ENCODE data around the gene CWC22. TPM values are rescaled to one million over a fixed set of nuclear protein-coding genes. Genes with fewer than 3 reads are reported as not detected.

Gene CWC22
- total and polyA plus RNA-seq, 2 of the 13 experiments (the other 11 are each of a cell fraction or from before 2014, with no cell fraction given), result 5.7 to 29.2 TPM

DNA sequence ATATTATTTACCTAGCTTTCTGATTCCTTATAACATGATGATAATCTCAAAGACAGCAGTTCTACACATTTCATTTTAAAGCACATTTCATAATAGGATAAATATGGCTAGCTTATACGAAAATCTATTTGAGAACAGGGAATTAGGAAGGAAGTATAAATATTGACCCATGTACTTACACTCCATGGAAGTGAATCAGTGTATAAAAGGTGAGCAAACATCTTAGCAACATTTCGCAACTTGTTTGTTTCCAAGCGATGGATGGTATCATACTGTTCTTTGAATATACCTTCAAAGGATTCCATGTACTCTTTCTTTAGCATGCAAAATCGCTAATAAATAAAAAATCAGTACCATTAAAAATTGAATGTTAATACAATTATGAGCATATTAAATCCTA is 53.1 kb downstream of the CWC22 start (continued):
- TF ChIP-seq, protein P1, sequence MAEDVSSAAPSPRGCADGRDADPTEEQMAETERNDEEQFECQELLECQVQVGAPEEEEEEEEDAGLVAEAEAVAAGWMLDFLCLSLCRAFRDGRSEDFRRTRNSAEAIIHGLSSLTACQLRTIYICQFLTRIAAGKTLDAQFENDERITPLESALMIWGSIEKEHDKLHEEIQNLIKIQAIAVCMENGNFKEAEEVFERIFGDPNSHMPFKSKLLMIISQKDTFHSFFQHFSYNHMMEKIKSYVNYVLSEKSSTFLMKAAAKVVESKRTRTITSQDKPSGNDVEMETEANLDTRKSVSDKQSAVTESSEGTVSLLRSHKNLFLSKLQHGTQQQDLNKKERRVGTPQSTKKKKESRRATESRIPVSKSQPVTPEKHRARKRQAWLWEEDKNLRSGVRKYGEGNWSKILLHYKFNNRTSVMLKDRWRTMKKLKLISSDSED (CRISPR knock-in tag; IDR thresholded peaks at IDR 0.05), result no peak
- TF ChIP-seq IKZF4 (CRISPR knock-in tag; IDR thresholded peaks at IDR 0.05; ENCODE audit: borderline replicate concordance, low read depth, not compliant biosample characterization) (no peak), TBX2 (CRISPR knock-in tag; IDR thresholded peaks at IDR 0.05; ENCODE audit: borderline replicate concordance) (no peak), ZNF670 (CRISPR knock-in tag; IDR thresholded peaks at IDR 0.05; ENCODE audit: borderline replicate concordance) (no peak), ZNF792 (CRISPR knock-in tag; IDR thresholded peaks at IDR 0.05) (no peak), CEBPB (IDR thresholded peaks at IDR 0.05; ENCODE audit: borderline replicate concordance, low read depth, low read length) (peak; percentile 98), SOX5 (CRISPR knock-in tag; IDR thresholded peaks at IDR 0.05; ENCODE audit: borderline replicate concordance) (peak; percentile 75; the same call in 1 of the 2 replicates), ZNF879 (CRISPR knock-in tag; IDR thresholded peaks at IDR 0.05) (no peak), SOX13 (IDR thresholded peaks at IDR 0.05) (no peak), SOX13 (CRISPR knock-in tag; conservative IDR thresholded peaks at IDR 0.05 in 1 of 2, IDR thresholded peaks at IDR 0.05 in 1 of 2) (peak in 1 of 2 experiments; percentile 79; a peak in 1 of 4 replicates), MYNN (CRISPR knock-in tag; IDR thresholded peaks at IDR 0.05; ENCODE audit: low read depth) (no peak), ZNF607 (CRISPR knock-in tag; IDR thresholded peaks at IDR 0.05; ENCODE audit: borderline replicate concordance) (no peak), ISL2 (CRISPR knock-in tag; IDR thresholded peaks at IDR 0.05) (peak; percentile 84; the same call in 1 of the 2 replicates), CAMTA2 (CRISPR knock-in tag; IDR thresholded peaks at IDR 0.05; ENCODE audit: borderline replicate concordance) (no peak), SYNCRIP (IDR thresholded peaks at IDR 0.05; ENCODE audit: insufficient read depth, low read depth, low read length) (no peak), MTA1 (CRISPR knock-in tag; IDR thresholded peaks at IDR 0.05; ENCODE audit: borderline replicate concordance) (no peak), HHEX (CRISPR knock-in tag; IDR thresholded peaks at IDR 0.05) (peak; percentile 89), ZNF570 (CRISPR knock-in tag; IDR thresholded peaks at IDR 0.05; ENCODE audit: borderline replicate concordance) (no peak), SUZ12 (IDR thresholded peaks at IDR 0.05; ENCODE audit: low read depth, low read length) (no peak), ZNF720 (CRISPR knock-in tag; IDR thresholded peaks at IDR 0.05) (no peak), ZNF124 (CRISPR knock-in tag; IDR thresholded peaks at IDR 0.05) (no peak), SIX1 (CRISPR knock-in tag; IDR thresholded peaks at IDR 0.05; ENCODE audit: borderline replicate concordance) (no peak), NR1H2 (CRISPR knock-in tag; IDR thresholded peaks at IDR 0.05; ENCODE audit: borderline replicate concordance, low read depth) (no peak), JUNB (CRISPR knock-in tag; IDR thresholded peaks at IDR 0.05; ENCODE audit: borderline replicate concordance) (no peak)
- TF ChIP-seq, protein P2, sequence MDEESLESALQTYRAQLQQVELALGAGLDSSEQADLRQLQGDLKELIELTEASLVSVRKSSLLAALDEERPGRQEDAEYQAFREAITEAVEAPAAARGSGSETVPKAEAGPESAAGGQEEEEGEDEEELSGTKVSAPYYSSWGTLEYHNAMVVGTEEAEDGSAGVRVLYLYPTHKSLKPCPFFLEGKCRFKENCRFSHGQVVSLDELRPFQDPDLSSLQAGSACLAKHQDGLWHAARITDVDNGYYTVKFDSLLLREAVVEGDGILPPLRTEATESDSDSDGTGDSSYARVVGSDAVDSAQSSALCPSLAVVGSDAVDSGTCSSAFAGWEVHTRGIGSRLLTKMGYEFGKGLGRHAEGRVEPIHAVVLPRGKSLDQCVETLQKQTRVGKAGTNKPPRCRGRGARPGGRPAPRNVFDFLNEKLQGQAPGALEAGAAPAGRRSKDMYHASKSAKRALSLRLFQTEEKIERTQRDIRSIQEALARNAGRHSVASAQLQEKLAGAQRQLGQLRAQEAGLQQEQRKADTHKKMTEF (CRISPR knock-in tag; IDR thresholded peaks at IDR 0.05), result peak; percentile 66
- TF ChIP-seq, protein P3, sequence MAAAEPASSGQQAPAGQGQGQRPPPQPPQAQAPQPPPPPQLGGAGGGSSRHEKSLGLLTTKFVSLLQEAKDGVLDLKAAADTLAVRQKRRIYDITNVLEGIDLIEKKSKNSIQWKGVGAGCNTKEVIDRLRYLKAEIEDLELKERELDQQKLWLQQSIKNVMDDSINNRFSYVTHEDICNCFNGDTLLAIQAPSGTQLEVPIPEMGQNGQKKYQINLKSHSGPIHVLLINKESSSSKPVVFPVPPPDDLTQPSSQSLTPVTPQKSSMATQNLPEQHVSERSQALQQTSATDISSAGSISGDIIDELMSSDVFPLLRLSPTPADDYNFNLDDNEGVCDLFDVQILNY (CRISPR knock-in tag; conservative IDR thresholded peaks at IDR 0.05), result no peak
- TF ChIP-seq, protein P4, sequence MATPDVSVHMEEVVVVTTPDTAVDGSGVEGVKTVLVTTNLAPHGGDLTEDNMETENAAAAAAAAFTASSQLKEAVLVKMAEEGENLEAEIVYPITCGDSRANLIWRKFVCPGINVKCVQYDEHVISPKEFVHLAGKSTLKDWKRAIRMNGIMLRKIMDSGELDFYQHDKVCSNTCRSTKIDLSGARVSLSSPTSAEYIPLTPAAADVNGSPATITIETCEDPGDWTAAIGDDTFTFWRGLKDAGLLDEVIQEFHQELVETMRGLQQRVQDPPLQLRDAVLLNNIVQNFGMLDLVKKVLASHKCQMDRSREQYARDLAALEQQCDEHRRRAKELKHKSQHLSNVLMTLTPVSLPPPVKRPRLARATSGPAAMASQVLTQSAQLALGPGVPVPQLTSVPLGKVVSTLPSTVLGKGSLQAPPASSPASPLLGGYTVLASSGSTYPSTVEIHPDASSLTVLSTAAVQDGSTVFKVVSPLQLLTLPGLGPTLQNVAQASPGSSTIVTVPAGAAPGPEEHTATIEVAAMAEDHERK (CRISPR knock-in tag; IDR thresholded peaks at IDR 0.05; ENCODE audit: low read depth), result no peak
- TF ChIP-seq, protein P5, sequence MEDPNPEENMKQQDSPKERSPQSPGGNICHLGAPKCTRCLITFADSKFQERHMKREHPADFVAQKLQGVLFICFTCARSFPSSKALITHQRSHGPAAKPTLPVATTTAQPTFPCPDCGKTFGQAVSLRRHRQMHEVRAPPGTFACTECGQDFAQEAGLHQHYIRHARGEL (CRISPR knock-in tag; IDR thresholded peaks at IDR 0.05), result no peak
